GM18517 (cell line): Measurements from ENCODE around the gene MEGF8.
A peak's percentile ranks its signal among the peaks of the same experiment; 100 is the strongest.

ENCODE experiments used
- ATAC-seq: cut with Tn5 transposase; IDR thresholded peaks from one replicate; pipeline ENCODE4 v1.9.1; 2021; ENCODE audit warnings: mild to moderate bottlenecking, moderate library complexity; ENCODE audit not compliant: unreplicated experiment

The MEGF8 gene

GRCh38 chr19:42306646-42307045 lies 18.8 kb upstream of the MEGF8 start:
- ATAC-seq, result no peak

DNA sequence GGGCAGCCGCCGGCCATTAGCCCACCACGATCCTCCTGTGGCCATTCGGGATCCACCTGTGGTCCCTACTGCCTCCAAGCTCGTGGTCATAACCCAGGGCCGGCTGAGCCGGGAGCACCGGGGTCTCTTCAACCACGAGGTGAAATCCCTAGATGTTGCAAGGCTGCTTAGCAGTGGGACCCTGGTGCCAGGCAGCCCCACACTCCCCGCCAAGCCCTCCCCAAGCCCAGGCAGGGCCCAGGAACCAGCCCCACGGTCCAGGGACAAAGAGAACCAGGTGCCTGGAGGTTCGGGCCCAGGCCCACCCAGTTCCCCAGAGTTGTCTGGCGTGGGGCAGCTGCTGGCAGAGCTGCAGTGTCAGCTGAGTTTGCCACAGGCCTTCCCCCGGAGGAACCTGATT lies 15.7 kb upstream of the MEGF8 start:
- ATAC-seq, result no peak

DNA sequence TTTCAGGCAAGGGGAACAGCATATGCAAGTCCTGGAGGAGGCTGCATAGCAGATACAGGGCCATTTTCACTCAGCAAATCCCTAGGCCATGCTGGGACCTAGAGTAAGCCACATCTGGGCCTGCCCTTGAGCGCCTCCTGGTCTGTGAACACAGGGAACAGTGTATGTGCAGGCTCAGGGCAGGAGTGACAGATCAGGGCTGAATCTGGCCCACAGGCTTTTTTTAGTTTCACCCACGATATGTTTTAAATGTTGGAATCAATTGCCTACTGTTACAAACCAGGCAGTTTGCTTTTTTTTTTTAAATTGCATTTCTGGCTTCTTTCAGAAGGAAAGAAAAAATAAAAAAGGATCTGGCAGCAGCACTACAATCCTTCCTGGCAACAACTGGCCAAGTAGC lies 13.8 kb upstream of the MEGF8 start:
- ATAC-seq, result no peak

DNA sequence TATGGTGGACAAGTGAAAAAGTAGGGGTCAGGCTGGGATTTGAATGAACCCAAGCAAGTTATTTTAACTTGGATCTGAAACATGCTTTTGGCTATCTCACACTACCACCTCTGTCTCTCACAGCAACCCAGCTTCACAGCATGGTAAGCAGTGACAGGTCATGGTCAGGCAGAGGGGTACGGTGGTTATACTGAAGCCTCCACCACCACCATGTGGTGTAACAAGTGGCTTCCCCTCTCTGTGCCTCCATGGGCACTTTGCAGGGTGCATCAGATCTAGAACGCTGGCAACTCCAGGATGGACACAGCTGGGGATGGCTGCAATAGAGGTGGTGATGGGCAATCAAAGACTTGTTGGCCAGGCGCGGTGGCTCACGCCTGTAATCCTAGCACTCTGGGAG lies 13.1 kb upstream of the MEGF8 start:
- no peak for ATAC-seq

- ATAC-seq, result no peak
Measured at GRCh38 chr19:42313096-42313839, 12.2 kb upstream of the MEGF8 start, which contains the start of gene TMEM145. Gene TMEM145, plus strand, starts transcription at chr19:42313309. Its CDS starts 68 bp downstream, at chr19:42313377.

DNA sequence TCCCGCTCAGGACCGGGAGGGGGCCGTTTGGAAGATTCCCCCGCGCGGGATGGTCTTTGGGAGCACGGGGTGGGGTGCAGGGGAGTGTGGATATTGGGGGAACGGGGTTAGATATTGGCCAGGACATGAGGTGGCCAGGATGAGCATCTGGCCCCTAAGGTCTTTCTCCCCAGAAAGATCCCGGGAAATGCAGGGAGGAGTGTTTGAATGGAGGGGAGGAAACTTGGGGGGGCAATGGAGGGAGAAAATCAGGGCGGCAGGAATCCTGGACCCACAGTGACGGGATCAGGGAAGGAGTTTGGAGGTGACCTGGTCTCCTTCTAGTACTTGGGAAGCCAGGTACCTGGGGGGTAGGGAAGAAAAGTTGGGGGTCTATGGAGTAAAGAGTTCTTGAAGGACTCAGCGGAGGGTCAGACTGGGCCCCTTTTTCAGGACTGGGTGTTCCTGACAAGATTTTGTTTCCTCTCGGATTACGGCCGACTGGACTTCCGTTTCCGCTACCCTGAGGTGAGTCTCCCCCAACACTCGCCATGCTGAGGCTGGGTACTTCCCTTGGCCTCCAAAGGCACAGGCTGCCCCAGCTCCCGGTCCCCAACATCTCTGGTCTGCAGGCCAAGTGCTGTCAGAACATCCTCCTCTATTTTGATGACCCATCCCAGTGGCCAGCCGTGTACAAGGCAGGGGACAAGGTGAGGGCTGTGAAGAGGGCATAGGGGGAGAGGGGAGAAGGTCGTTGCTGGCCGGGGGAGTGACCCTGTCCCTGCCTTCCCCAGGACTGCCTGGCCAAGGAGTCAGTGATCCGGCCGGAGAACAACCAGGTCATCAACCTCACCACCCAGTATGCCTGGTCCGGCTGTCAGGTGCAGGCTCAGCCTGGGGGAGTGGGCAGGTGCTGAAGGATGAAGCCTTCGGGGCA lies 11.3 kb upstream of the MEGF8 start:
- no peak for ATAC-seq

GRCh38 chr19:42315024-42315423 lies 10.4 kb upstream of the MEGF8 start:
- no peak for ATAC-seq

DNA sequence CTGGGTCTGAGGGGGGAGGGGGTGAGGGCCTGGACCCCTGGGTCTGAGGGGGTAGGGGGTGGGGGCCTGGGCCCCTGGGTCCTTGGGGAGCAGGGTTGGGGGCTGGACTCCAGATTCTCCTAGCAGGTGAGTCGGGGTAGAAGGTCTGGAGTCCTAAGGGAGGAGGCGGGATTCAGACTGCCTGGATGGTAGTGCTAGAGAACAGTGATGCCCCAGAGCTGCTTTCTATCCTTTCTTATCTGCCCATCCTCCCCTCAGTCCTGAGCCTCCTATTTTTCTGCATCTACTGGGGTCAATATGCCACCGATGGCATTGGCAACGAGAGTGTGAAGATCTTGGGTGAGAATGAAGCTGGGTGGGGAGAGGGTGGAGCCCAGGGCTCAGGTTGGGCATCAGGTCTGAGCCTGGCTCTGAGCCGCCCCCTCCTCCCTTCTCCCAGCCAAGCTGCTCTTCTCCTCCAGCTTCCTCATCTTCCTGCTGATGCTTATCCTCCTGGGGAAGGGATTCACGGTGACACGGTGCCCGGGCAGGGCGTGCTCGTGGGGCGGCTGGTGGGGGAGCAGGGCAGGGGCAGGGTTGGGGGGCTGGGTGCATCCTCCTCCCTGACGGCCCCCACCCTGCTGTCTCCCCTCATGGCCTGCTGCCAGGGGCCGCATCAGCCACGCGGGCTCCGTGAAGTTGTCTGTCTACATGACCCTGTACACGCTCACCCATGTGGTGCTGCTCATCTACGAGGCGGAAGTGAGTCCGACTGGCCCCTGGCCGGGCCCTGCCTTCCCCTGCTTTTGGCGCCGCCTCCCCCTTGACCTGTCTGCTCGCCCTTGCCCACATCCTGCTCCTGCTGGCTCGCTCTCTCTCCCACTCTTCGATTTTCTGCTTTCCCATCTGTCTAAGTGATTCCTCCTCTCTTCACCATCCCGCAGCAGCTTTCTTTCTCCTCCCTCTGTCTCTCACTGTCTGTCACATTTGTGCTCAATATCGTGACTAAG lies 8.9 kb upstream of the MEGF8 start:
- no peak for ATAC-seq

GRCh38 chr19:42317535-42317934 lies 7.9 kb upstream of the MEGF8 start:
- no peak for ATAC-seq

DNA sequence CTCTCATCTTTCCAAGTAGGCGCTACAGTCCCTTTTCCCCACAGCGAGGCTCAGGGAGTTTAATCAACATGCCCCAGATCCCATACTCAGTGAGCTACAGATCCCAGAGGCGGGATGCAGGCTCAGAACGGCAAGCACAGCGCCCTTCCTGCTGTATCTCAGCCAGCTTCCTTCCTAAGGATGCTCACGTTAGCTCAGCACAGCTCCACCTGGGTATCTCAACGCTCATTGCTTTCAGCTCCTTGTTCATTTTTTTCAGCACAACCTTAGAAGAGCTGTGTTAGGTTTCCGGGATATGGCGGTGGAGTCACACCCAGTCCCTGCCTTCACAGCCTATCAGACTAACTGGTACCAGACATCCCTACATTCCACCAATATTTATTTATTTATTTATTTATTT lies 3.1 kb upstream of the MEGF8 start:
- no peak for ATAC-seq

DNA sequence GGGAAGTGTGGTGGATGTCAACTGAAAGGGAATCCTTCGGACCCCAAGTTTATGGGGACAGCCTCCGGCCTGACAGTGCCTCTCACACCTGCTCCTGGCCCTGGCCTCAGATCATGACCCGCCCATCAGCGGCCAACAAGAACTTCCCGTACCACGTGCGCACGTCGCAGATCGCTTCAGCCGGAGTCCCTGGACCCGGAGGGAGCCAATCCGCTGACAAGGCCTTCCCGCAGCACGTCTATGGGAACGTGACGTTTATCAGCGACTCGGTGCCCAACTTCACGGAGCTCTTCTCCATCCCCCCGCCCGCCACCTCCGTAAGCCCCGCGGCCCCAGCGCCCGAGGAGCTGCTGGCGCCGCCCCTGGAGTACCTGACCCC lies 2.0 kb upstream of the MEGF8 start:
- ATAC-seq, result no peak

GRCh38 chr19:42323852-42324654 lies 1.4 kb upstream of the MEGF8 start:
- ATAC-seq, result no peak

- no peak for ATAC-seq
Measured at GRCh38 chr19:42324655-42325307, 654 bp upstream of the MEGF8 start.

- peak; percentile 4 for ATAC-seq
Measured at GRCh38 chr19:42325896-42326771, 699 bp downstream of the MEGF8 start.

GRCh38 chr19:42326969-42327368 lies 1.5 kb downstream of the MEGF8 start:
- no peak for ATAC-seq

GRCh38 chr19:42327381-42327780 lies 1.9 kb downstream of the MEGF8 start:
- no peak for ATAC-seq

- ATAC-seq, result no peak
Measured at GRCh38 chr19:42328106-42328505, 2.7 kb downstream of the MEGF8 start.

- ATAC-seq, result no peak
Measured at GRCh38 chr19:42328854-42329253, 3.4 kb downstream of the MEGF8 start.
